ENCODE data around the gene PHKB. TPM values are rescaled to one million over a fixed set of nuclear protein-coding genes. Genes with fewer than 3 reads are reported as not detected.

Gene PHKB
- total RNA-seq, 1 experiment from 2014 or later = 83.4 TPM

GRCh38 chr16:47612711-47613110 lies 151.6 kb downstream of the PHKB start:
- no TSS peak for BruUV-seq (replicated peaks)
- H3K27ac Mint-ChIP-seq (ENCODE audit: unreplicated experiment) = no peak overlapping the region
- CTCF ChIA-PET = no interaction called here

GRCh38 chr16:47613251-47613650 lies 152.1 kb downstream of the PHKB start:
- TF ChIP-seq CTCF (IDR thresholded peaks at IDR 0.05; ENCODE audit: unreplicated experiment) = no peak
- no peaks in the 10 kb centered on the region for H3K27me3 Mint-ChIP-seq (ENCODE audit: unreplicated experiment)
- intact Hi-C loops (cut with micrococcal nuclease; ENCODE audit: unreplicated experiment) = no loop called here
- H3K9me3 Mint-ChIP-seq (ENCODE audit: low read depth, unreplicated experiment) = peaks cover 4% of the 10 kb centered on the region
- H3K4me1 Mint-ChIP-seq (ENCODE audit: low read depth, unreplicated experiment) = no peaks in the 10 kb centered on the region
- CTCF ChIA-PET = no interaction called here
- DNase-seq = no peak
- no TSS peak for BruUV-seq (replicated peaks)
- no peak overlapping the region for H3K27ac Mint-ChIP-seq (ENCODE audit: unreplicated experiment)
- H3K4me3 Mint-ChIP-seq (ENCODE audit: low read depth, unreplicated experiment) = no peak overlapping the region
- no peaks in the 10 kb centered on the region for H3K36me3 Mint-ChIP-seq (ENCODE audit: insufficient read depth, unreplicated experiment)

More at GRCh38 chr16:47612711-47613110, 151.6 kb downstream of the PHKB start:
- no peak for DNase-seq
- no peaks in the 10 kb centered on the region for H3K27me3 Mint-ChIP-seq (ENCODE audit: unreplicated experiment)
- no peak overlapping the region for H3K4me3 Mint-ChIP-seq (ENCODE audit: low read depth, unreplicated experiment)
- H3K4me1 Mint-ChIP-seq (ENCODE audit: low read depth, unreplicated experiment) = no peaks in the 10 kb centered on the region
- intact Hi-C loops (cut with micrococcal nuclease; ENCODE audit: unreplicated experiment) = no loop called here
- TF ChIP-seq CTCF (IDR thresholded peaks at IDR 0.05; ENCODE audit: unreplicated experiment) = no peak
- peaks cover 4% of the 10 kb centered on the region for H3K9me3 Mint-ChIP-seq (ENCODE audit: low read depth, unreplicated experiment)
- no peaks in the 10 kb centered on the region for H3K36me3 Mint-ChIP-seq (ENCODE audit: insufficient read depth, unreplicated experiment)

- Mint-ChIP-seq H3K36me3 (ENCODE audit: insufficient read depth, unreplicated experiment) (no peaks in the 10 kb centered on the region), H3K27me3 (ENCODE audit: unreplicated experiment) (no peaks in the 10 kb centered on the region), H3K4me3 (ENCODE audit: low read depth, unreplicated experiment) (no peak overlapping the region), H3K4me1 (ENCODE audit: low read depth, unreplicated experiment) (no peaks in the 10 kb centered on the region), H3K27ac (ENCODE audit: unreplicated experiment) (no peak overlapping the region), H3K9me3 (ENCODE audit: low read depth, unreplicated experiment) (no peaks in the 10 kb centered on the region)
- no peak for DNase-seq
- intact Hi-C loops (cut with micrococcal nuclease; ENCODE audit: unreplicated experiment) = no loop called here
- no TSS peak for BruUV-seq (replicated peaks)
- CTCF ChIA-PET = no interaction called here
- TF ChIP-seq CTCF (IDR thresholded peaks at IDR 0.05; ENCODE audit: unreplicated experiment) = no peak
Measured at GRCh38 chr16:47617732-47618131, 156.6 kb downstream of the PHKB start.

- CTCF ChIA-PET = no interaction called here
- H3K4me1 Mint-ChIP-seq (ENCODE audit: low read depth, unreplicated experiment) = no peaks in the 10 kb centered on the region
- BruUV-seq (replicated peaks) = no TSS peak
Measured at GRCh38 chr16:47622451-47623176, 161.5 kb downstream of the PHKB start.

More at GRCh38 chr16:47622451-47623176, 161.5 kb downstream of the PHKB start:
- Mint-ChIP-seq H3K36me3 (ENCODE audit: insufficient read depth, unreplicated experiment) (no peaks in the 10 kb centered on the region), H3K27me3 (ENCODE audit: unreplicated experiment) (no peaks in the 10 kb centered on the region), H3K9me3 (ENCODE audit: low read depth, unreplicated experiment) (no peaks in the 10 kb centered on the region), H3K27ac (ENCODE audit: unreplicated experiment) (no peak overlapping the region), H3K4me3 (ENCODE audit: low read depth, unreplicated experiment) (no peak overlapping the region)
- intact Hi-C loops (cut with micrococcal nuclease; ENCODE audit: unreplicated experiment) = no loop called here
- no peak for TF ChIP-seq CTCF (IDR thresholded peaks at IDR 0.05; ENCODE audit: unreplicated experiment)
- DNase-seq = no peak

Data from Calu3 (cell line).